HL-60 (cell line): ENCODE results near the gene BMP7.

Experiments
- DNase-seq, 2 experiments: peaks; one replicate each; pipeline ENCODE4 v3.0.0-alpha.2; 2010 to 2020; ENCODE audit warnings: low read depth in 1 of 2, low spot score in 1 of 2
- H3K27ac ChIP-seq: fragments of 250-450 bp; sonication (Bioruptor Pico); replicated peaks from 2 replicates; pipeline ENCODE4 v1.5.1; 2020; ENCODE audit warnings: mild to moderate bottlenecking, moderate library complexity
- H3K27me3 ChIP-seq: fragments of 250-450 bp; sonication (Bioruptor Pico); 2 replicates; pipeline ENCODE4 v1.5.1; 2021; ENCODE audit warnings: mild to moderate bottlenecking, moderate library complexity; ENCODE audit not compliant: insufficient read depth, poor library complexity, severe bottlenecking
- H3K4me3 ChIP-seq: replicated peaks from 2 replicates; pipeline ENCODE4 v1.5.1; 2011; ENCODE audit warnings: mild to moderate bottlenecking, control low read depth, low read length; ENCODE audit not compliant: insufficient read depth
- CTCF ChIP-seq: IDR thresholded peaks from one replicate; pipeline ENCODE4 v1.5.1; 2011; ENCODE audit warnings: low read length, control low read depth, inconsistent platforms; ENCODE audit not compliant: insufficient read depth
- GABPA ChIP-seq: IDR thresholded peaks from 2 replicates; pipeline ENCODE4 v1.6.1; 2012; ENCODE audit warnings: low read depth
- POLR2AphosphoS5 ChIP-seq: IDR thresholded peaks from 2 replicates; pipeline ENCODE4 v1.6.1; 2012; ENCODE audit warnings: low read depth
- REST ChIP-seq: IDR thresholded peaks from 2 replicates; pipeline ENCODE4 v1.6.1; 2012; ENCODE audit warnings: low read depth; ENCODE audit not compliant: insufficient replicate concordance
- SPI1 ChIP-seq: IDR thresholded peaks from 2 replicates; pipeline ENCODE4 v1.6.1; 2012; ENCODE audit warnings: low read depth, mild to moderate bottlenecking, borderline replicate concordance

BMP7 gene

GRCh38 chr20:57252559-57253162 is 13.8 kb downstream of the BMP7 start:
- DNase-seq: no peak
- TF ChIP-seq SPI1 (no peak), CTCF (no peak), GABPA (no peak), POLR2AphosphoS5 (no peak), REST (no peak)
- no peak overlapping the region for H3K4me3 ChIP-seq
- H3K27ac ChIP-seq: no peak overlapping the region
- H3K27me3 ChIP-seq: peaks cover 10% of the 10 kb centered on the region

GRCh38 chr20:57251949-57252348 is 14.5 kb downstream of the BMP7 start:
- H3K27me3 ChIP-seq: peaks cover 10% of the 10 kb centered on the region
- TF ChIP-seq SPI1 (no peak), REST (no peak), CTCF (no peak), POLR2AphosphoS5 (no peak), GABPA (no peak)
- no peak for DNase-seq
- H3K27ac ChIP-seq: no peak overlapping the region
- H3K4me3 ChIP-seq: no peak overlapping the region

GRCh38 chr20:57251344-57251743 is 15.1 kb downstream of the BMP7 start:
- no peak overlapping the region for H3K4me3 ChIP-seq
- DNase-seq: no peak
- no peak overlapping the region for H3K27ac ChIP-seq
- TF ChIP-seq POLR2AphosphoS5 (no peak), REST (no peak), CTCF (no peak), GABPA (no peak), SPI1 (no peak)
- H3K27me3 ChIP-seq: peaks cover 10% of the 10 kb centered on the region
